Suprapubic skin (tissue), 4 donors: ENCODE measurements around the gene CNTFR. TPM values are rescaled to one million over a fixed set of nuclear protein-coding genes. Genes with fewer than 3 reads are reported as not detected.
A peak's percentile ranks its signal among the peaks of the same experiment; 100 is the strongest.

Experiments
- DNase-seq, 2 donors: peaks; one replicate each; pipeline ENCODE4 v3.0.0-alpha.2; 2019; ENCODE audit warnings: low spot score in 2 of 2
- H3K27ac ChIP-seq: fragments of 200-600 bp; sonication (generic); one replicate; pipeline ENCODE4 v1.5.1; 2019
- H3K27me3 ChIP-seq: fragments of 200-600 bp; sonication (generic); one replicate; pipeline ENCODE4 v1.5.1; 2019
- H3K36me3 ChIP-seq: fragments of 200-600 bp; sonication (generic); one replicate; pipeline ENCODE4 v1.5.1; 2019
- H3K4me1 ChIP-seq: fragments of 200-600 bp; sonication (generic); one replicate; pipeline ENCODE4 v1.5.1; 2019
- H3K4me3 ChIP-seq: fragments of 200-600 bp; sonication (generic); one replicate; pipeline ENCODE4 v1.5.1; 2019; ENCODE audit warnings: mild to moderate bottlenecking
- H3K9me3 ChIP-seq: fragments of 200-600 bp; sonication (generic); one replicate; pipeline ENCODE4 v1.5.1; 2019
- CTCF ChIP-seq, 2 donors: fragments of 200-600 bp in 1 of 2; fragments of 450-650 bp in 1 of 2; sonication (generic) in 1 of 2; IDR thresholded peaks; one replicate each; pipeline ENCODE4 v1.5.1; 2016 to 2019; ENCODE audit warnings: antibody characterized with exemption in 2 of 2, mild to moderate bottlenecking in 1 of 2, moderate library complexity in 1 of 2
- EP300 ChIP-seq: sonication (generic); formaldehyde crosslinking; IDR thresholded peaks from one replicate; pipeline ENCODE4 v1.6.1; 2017; ENCODE audit warnings: antibody characterized with exemption
- POLR2A ChIP-seq, 2 donors: fragments of 450-650 bp; IDR thresholded peaks; one replicate each; pipeline ENCODE4 v1.6.1; 2017; ENCODE audit warnings: antibody characterized with exemption in 2 of 2, mild to moderate bottlenecking in 2 of 2, moderate library complexity in 2 of 2
- POLR2AphosphoS5 ChIP-seq, 3 donors: sonication (generic); formaldehyde crosslinking; IDR thresholded peaks; one replicate each; pipeline ENCODE4 v1.6.1; 2017; ENCODE audit warnings: antibody characterized with exemption in 3 of 3
- whole genome bisulfite sequencing: methylation state at CpG from one replicate; pipeline ENCODE4 v1.1.5; 2018; 5-methylcytosine and 5-hydroxymethylcytosine counted together
- total RNA-seq, 4 donors: library from RNA; depleted of rRNA; stranded (reverse); fragments of >200 nt; gene quantifications; one replicate each; pipeline ENCODE4 v1.1.0, GENCODE V29; 2016

Gene CNTFR
- total RNA-seq, 4 donors from 2014 or later, result 5.0 to 9.1 (median 5.7) TPM

GRCh38 chr9:34564617-34565016, 24.9 kb downstream of the CNTFR start:
- no peak for DNase-seq
- Histone ChIP-seq H3K4me3 (no peak overlapping the region), H3K27ac (no peak overlapping the region), H3K36me3 (no peaks in the 10 kb centered on the region), H3K9me3 (no peaks in the 10 kb centered on the region), H3K4me1 (peaks cover 14% of the 10 kb centered on the region), H3K27me3 (peaks cover 13% of the 10 kb centered on the region)
- 92% methylated on average over 16 of the region's 16 CpGs for WGBS
- TF ChIP-seq CTCF (IDR thresholded peaks at IDR 0.05) (no peak), POLR2A (IDR thresholded peaks at IDR 0.05) (no peak), EP300 (no peak), POLR2AphosphoS5 (IDR thresholded peaks at IDR 0.05) (no peak)

GRCh38 chr9:34563262-34563661, 26.3 kb downstream of the CNTFR start:
- no peak for DNase-seq
- Histone ChIP-seq H3K27ac (no peak overlapping the region), H3K4me1 (peaks cover 19% of the 10 kb centered on the region), H3K4me3 (no peak overlapping the region), H3K27me3 (peaks cover 22% of the 10 kb centered on the region), H3K9me3 (no peaks in the 10 kb centered on the region), H3K36me3 (no peaks in the 10 kb centered on the region)
- TF ChIP-seq POLR2A (IDR thresholded peaks at IDR 0.05), result no peak
- WGBS, result 68% methylated on average over 5 of the region's 5 CpGs

GRCh38 chr9:34562135-34562745, 27.3 kb downstream of the CNTFR start:
- TF ChIP-seq CTCF (IDR thresholded peaks at IDR 0.05), result peak in 1 of 2 donors; percentile 15
- no peak for TF ChIP-seq POLR2AphosphoS5 (IDR thresholded peaks at IDR 0.05)
- 93% methylated on average over 7 of the region's 7 CpGs for WGBS
- peaks cover 29% of the 10 kb centered on the region for H3K27me3 ChIP-seq
- DNase-seq, result no peak
- no peak overlapping the region for H3K27ac ChIP-seq
- no peak overlapping the region for H3K4me3 ChIP-seq
- H3K9me3 ChIP-seq, result no peaks in the 10 kb centered on the region
- H3K4me1 ChIP-seq, result peaks cover 19% of the 10 kb centered on the region
- no peaks in the 10 kb centered on the region for H3K36me3 ChIP-seq

- no peaks in the 10 kb centered on the region for H3K9me3 ChIP-seq
- DNase-seq, result no peak
- H3K27me3 ChIP-seq, result peaks cover 32% of the 10 kb centered on the region
- no peaks in the 10 kb centered on the region for H3K36me3 ChIP-seq
- TF ChIP-seq POLR2A (IDR thresholded peaks at IDR 0.05) (no peak), CTCF (IDR thresholded peaks at IDR 0.05) (no peak), EP300 (no peak), POLR2AphosphoS5 (IDR thresholded peaks at IDR 0.05) (no peak)
- H3K4me1 ChIP-seq, result peaks cover 19% of the 10 kb centered on the region
- WGBS, result 72% methylated on average over 20 of the region's 21 CpGs
- H3K4me3 ChIP-seq, result no peak overlapping the region
- H3K27ac ChIP-seq, result no peak overlapping the region
These were observed 28.8 kb downstream of the CNTFR start for GRCh38 chr9:34560599-34561214.

GRCh38 chr9:34559624-34560455, 29.7 kb downstream of the CNTFR start:
- peaks cover 32% of the 10 kb centered on the region for H3K27me3 ChIP-seq
- peaks cover 19% of the 10 kb centered on the region for H3K4me1 ChIP-seq
- TF ChIP-seq POLR2A (IDR thresholded peaks at IDR 0.05) (no peak), CTCF (IDR thresholded peaks at IDR 0.05) (no peak), EP300 (no peak)
- no peak for DNase-seq
- H3K9me3 ChIP-seq, result no peaks in the 10 kb centered on the region
- WGBS, result 34% methylated on average over 6 of the region's 21 CpGs
- H3K27ac ChIP-seq, result no peak overlapping the region
- no peaks in the 10 kb centered on the region for H3K36me3 ChIP-seq
- no peak overlapping the region for H3K4me3 ChIP-seq
